HL-60/S4 (cell line): ENCODE data around the gene ZMPSTE24.

ENCODE experiments used
- in situ Hi-C: fragments of 300-500 bp; cut with MboI; formaldehyde crosslinking; loops from 2 replicates; pipeline ENCODE4 v1.14.3; 2022; ENCODE audit warnings: low sequenced_read_pairs

Gene ZMPSTE24

DNA sequence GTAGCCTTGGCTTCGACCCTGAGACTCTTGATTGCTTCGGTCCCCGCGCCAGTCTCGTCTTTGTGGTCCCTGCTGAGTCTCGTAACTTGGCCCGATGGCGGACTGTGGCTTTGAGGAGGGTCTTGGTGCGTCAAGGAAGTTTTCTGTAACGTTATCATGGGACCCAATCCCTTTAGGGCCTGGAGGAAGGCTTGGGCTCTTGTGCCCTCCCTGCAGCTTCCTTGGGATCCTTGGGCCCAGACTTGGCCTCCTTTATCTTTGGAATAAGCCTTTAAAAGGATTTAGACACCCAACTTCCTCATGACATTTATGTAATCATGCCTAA, 371 bp downstream of the ZMPSTE24 start:
- in situ Hi-C loops, result no loop called here

GRCh38 chr1:40264354-40264781, 6.3 kb downstream of the ZMPSTE24 start:
- in situ Hi-C loops, result no loop called here

- in situ Hi-C loops, result no loop called here
Measured at GRCh38 chr1:40265298-40265697, 7.3 kb downstream of the ZMPSTE24 start.

GRCh38 chr1:40265919-40266318, 7.9 kb downstream of the ZMPSTE24 start:
- in situ Hi-C loops, result no loop called here

- in situ Hi-C loops, result no loop called here
Measured at GRCh38 chr1:40266786-40267535, 8.9 kb downstream of the ZMPSTE24 start.

DNA sequence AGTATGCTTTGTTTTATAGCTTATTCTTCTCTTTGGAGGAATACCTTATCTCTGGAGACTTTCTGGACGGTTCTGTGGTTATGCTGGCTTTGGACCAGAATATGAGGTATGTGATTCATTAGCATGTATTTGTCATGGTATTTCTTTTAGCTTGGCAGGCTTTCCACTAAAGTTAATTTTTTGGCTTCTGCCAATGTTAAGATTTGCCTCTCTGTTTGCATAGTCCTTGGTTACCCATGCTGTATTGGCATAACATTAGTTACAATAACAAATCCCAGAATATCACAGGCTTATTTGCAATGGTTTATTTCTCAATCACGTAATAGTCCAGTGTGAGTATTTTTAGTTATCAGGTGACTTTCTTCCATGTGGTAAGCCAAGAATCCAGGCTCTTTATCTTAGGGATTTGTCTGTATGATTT, 9.7 kb downstream of the ZMPSTE24 start:
- in situ Hi-C loops, result no loop called here

- in situ Hi-C loops, result no loop called here
Measured at GRCh38 chr1:40268211-40268610, 10.2 kb downstream of the ZMPSTE24 start.

GRCh38 chr1:40270152-40270834, 12.3 kb downstream of the ZMPSTE24 start:
- in situ Hi-C loops, result no loop called here

GRCh38 chr1:40272653-40273213, 14.7 kb downstream of the ZMPSTE24 start:
- in situ Hi-C loops, result no loop called here

GRCh38 chr1:40273547-40274166, 15.6 kb downstream of the ZMPSTE24 start:
- in situ Hi-C loops, result no loop called here

DNA sequence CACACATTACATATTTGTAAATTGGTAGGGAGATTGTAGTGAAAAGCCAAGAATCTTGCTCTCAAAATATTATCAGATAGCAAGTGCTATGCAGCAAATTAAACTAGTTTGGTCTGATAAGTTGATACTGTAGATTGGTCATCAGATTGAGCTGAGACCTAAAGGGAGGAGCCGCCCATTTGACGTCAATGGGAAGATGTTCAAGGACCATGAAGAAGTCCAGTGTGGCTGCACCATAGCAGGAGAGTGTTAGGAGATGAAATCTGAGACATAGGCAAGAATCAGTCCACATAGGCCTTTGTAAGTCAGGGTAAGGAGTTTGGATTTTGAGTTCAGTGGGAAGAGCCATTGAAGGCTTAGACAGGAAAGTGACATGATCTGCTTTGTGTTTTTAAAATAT, 16.3 kb downstream of the ZMPSTE24 start:
- in situ Hi-C loops, result no loop called here

DNA sequence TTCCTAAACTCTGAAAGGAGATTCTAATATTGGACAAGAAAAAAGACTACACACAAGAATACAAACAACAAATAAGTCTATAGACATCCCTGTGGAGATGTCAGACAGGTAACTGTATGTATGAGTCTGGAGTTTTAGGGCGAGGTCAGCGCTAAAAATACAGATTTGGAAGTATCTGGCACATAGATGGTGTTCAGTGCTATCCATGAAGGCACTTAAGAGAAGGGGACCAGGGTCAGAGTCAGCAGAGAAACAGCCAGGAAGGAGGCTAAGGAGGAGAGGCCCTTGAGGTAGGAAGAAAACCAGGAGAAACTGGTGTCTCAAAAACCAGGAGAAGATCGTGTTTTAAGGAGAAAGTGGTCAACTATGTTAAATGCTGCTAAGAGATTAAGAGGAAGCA, 18.1 kb downstream of the ZMPSTE24 start:
- in situ Hi-C loops, result no loop called here

DNA sequence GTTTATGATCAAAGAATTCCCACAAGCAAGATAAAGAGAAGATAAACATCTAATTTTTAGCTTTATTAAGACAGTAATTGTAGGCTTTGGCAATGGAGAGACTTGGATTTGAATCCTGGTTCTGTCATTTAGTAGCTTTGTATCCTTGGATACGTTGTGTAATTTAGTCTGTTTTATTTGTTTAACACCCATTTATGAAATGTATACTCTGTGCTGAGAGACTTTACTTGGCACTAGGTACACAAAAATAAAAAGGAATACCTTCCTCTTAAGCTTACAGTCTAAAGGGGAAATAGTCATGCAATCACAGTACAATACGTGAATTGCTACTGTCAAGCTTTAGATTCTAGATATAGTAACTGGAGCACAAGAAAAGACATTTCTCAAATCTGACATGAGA, 23.8 kb downstream of the ZMPSTE24 start:
- in situ Hi-C loops, result no loop called here

DNA sequence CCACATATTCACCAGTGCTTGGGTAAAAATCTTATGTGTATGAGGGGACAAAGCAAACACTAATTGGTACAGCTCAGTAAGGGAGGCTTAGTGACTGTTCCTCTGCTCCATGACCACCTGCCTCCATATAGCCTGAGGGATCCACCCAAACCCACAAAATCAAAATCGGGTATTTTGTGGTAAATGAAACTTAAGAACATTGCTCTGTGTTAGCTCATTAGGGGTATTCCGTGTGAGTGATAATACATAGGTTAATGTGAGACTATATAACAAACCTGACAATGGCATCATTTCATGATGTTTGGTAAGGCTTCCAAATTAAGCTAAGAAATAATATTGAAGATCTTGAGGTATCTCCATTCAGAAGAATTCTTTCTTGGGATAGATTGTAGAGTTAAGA, 33.3 kb downstream of the ZMPSTE24 start:
- in situ Hi-C loops, result no loop called here

GRCh38 chr1:40299366-40300248, 41.6 kb downstream of the ZMPSTE24 start:
- in situ Hi-C loops, result no loop called here

DNA sequence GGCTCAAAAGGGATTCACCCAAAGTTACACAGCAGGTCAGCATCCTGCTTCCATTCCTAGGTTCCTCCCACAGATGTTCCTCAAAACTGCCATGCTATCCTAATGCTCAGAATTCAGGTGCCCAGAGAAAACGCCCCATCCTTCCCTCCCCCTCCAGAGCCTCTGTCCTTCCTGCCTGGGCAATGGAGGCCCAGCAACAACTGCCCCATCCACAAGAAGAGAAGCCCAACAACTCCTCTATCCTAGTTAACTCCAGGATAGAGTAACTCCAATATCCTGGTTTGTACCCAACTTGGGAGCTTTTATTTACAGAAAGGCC, 42.2 kb downstream of the ZMPSTE24 start:
- in situ Hi-C loops, result no loop called here

DNA sequence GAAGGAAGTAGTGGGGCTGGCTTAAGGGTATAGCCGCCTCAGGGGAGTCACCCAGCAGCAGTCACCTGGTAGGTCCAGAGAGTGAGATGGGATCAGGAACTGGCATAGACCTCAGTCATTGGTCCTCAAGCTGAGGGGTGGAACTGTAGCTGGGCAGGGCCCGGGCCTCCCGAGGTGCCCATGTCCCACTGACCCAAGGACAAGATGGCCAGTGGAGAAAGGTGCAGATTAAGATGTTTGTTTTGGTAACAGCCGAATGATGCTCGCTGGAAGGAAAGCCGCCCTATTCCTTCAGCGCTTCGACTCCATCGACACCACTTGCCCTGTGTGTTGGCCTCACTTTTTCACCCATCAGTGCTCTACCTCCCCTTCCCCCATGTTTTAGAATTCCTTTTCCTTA, 42.6 kb downstream of the ZMPSTE24 start:
- in situ Hi-C loops, result no loop called here

DNA sequence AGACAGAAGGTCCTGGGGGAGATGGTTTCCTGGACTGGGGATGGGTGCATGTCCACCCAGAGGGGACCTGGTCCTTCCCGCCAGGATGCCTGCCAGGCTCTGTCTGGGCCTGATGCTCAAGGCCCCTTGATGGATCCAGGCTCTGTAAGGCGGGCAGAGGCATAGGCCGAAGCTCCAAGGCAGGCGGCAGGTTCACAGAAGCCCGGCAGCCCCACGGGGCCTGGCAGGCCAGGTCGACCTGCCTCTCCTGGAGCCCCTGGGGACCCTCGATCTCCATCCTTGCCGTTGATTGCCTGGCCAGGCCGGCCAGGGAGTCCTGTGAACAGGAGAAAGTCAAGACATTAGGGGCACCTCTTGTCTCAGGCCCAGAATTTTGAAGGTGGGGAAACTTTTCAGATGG, 43.0 kb downstream of the ZMPSTE24 start:
- in situ Hi-C loops, result no loop called here

DNA sequence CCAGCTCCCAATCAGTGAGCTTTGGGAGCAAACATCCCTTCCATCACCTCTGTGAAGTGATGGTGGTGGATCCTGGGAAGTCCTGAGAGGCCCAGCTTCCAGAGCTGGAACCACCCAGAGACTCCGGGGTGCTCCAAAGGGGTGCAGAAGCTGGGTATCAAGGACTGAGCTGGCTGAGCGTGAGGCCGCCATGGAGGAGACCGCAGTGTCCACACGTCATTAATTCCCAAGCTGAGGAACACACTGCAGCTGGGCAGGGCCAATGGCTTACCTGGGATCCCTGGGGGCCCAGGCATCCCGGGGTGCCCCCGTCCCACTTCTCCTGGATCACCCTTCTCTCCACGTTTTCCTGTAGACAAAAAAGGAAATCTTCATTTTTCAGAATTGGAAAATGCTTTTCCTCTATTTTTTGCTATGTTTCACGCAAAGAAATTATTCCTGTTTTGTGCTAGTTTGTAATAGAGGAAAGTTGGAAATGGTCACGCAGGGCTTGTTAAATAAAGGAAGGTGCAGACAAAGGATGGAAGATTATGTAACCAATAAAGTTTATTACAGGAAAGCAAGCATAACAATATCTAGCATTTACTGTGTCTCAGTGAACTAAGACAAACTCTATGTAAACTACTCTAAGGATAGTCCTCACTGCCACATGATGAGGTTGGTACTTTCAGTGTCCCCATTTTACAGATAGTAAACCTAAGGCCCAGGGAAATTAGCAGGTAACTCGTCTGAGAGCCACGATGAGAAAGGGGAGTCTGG, 43.7 kb downstream of the ZMPSTE24 start:
- in situ Hi-C loops, result no loop called here

GRCh38 chr1:40302475-40302874, 44.4 kb downstream of the ZMPSTE24 start:
- in situ Hi-C loops, result no loop called here
